Subcutaneous adipose tissue (tissue), 4 donors: Measurements from ENCODE around the gene TNRC18. TPM values are rescaled to one million over a fixed set of nuclear protein-coding genes. Genes with fewer than 3 reads are reported as not detected.

Source experiments
- CTCF ChIP-seq: fragments of 450-650 bp; IDR thresholded peaks from one replicate; pipeline ENCODE4 v1.5.1; 2016; ENCODE audit warnings: low read depth, mild to moderate bottlenecking, control low read depth, antibody characterized with exemption, moderate library complexity
- total RNA-seq, 4 donors: library from RNA; depleted of rRNA; stranded (reverse); fragments of >200 nt; gene quantifications; one replicate each; pipeline ENCODE4 v1.1.0, GENCODE V29; 2016

TNRC18 gene
- total RNA-seq, 4 donors from 2014 or later: 21.7 to 107 (median 34.0) TPM

GRCh38 chr7:5282543-5283316 is 140.9 kb downstream of the TNRC18 start, which contains the start of gene SLC29A4:
SLC29A4 (plus strand) TSS chr7:5282943; CDS start chr7:5287817, 4,874 bp downstream.
- TF ChIP-seq CTCF: no peak

- no peak for TF ChIP-seq CTCF
Observed at GRCh38 chr7:5279734-5280133, 143.9 kb downstream of the TNRC18 start.

- no peak for TF ChIP-seq CTCF
Observed at GRCh38 chr7:5278766-5279165, 144.9 kb downstream of the TNRC18 start.

GRCh38 chr7:5276611-5277010 is 147.0 kb downstream of the TNRC18 start:
- no peak for TF ChIP-seq CTCF

GRCh38 chr7:5274441-5274840 is 149.2 kb downstream of the TNRC18 start:
- TF ChIP-seq CTCF: no peak

GRCh38 chr7:5270788-5271187 is 152.8 kb downstream of the TNRC18 start:
- no peak for TF ChIP-seq CTCF

GRCh38 chr7:5266191-5267028 is 157.2 kb downstream of the TNRC18 start:
- TF ChIP-seq CTCF: no peak
